Gastrocnemius medialis (tissue), 4 donors: ENCODE results near the gene RAX2. TPM values are rescaled to one million over a fixed set of nuclear protein-coding genes. Genes with fewer than 3 reads are reported as not detected.

ENCODE experiments used
- ATAC-seq, 2 donors: fragments of 150-250 bp; one replicate each; pipeline ENCODE4 v1.9.1; 2016
- DNase-seq, 2 donors: peaks; one replicate each; pipeline ENCODE4 v3.0.0-alpha.2; 2019
- H3K27ac ChIP-seq, 4 donors: fragments of 200-600 bp; sonication (generic); 1 replicate in 1 of 4; 2 replicates in 3 of 4; pipeline ENCODE4 v1.5.1; 2016 to 2018; ENCODE audit warnings: mild to moderate bottlenecking in 2 of 4, moderate library complexity in 1 of 4
- H3K27me3 ChIP-seq, 3 donors: fragments of 200-600 bp; sonication (generic) in 2 of 3; 1 replicate in 1 of 3; 2 replicates in 2 of 3; pipeline versions ENCODE4 v1.5.1 to v1.6.0; 2016 to 2019; ENCODE audit warnings: mild to moderate bottlenecking in 1 of 3, moderate library complexity in 1 of 3
- H3K36me3 ChIP-seq, 2 donors: fragments of 200-600 bp; sonication (generic) in 1 of 2; one replicate each; pipeline ENCODE4 v1.5.1; 2017 to 2018
- H3K4me1 ChIP-seq, 2 donors: fragments of 200-600 bp; sonication (generic) in 1 of 2; one replicate each; pipeline ENCODE4 v1.5.1; 2016 to 2017; ENCODE audit warnings: mild to moderate bottlenecking in 2 of 2
- H3K4me3 ChIP-seq, 4 donors: fragments of 200-600 bp; sonication (generic) in 3 of 4; 1 replicate in 1 of 4; 2 replicates in 3 of 4; pipeline ENCODE4 v1.5.1; 2016 to 2019; ENCODE audit warnings: mild to moderate bottlenecking in 2 of 4
- H3K9me3 ChIP-seq, 3 donors: fragments of 200-600 bp; sonication (generic) in 2 of 3; 1 replicate in 1 of 3; 2 replicates in 2 of 3; pipeline ENCODE4 v1.5.1; 2016 to 2019
- CTCF ChIP-seq, 5 experiments: fragments of 450-650 bp in 3 of 5; fragments of 200-600 bp in 2 of 5; sonication (generic) in 2 of 5; IDR thresholded peaks in 4 of 5; conservative IDR thresholded peaks in 1 of 5; 1 replicate in 4 of 5; 2 replicates in 1 of 5; pipeline ENCODE4 v1.5.1; 2016 to 2019; ENCODE audit warnings: antibody characterized with exemption in 5 of 5, mild to moderate bottlenecking in 3 of 5, moderate library complexity in 3 of 5
- POLR2A ChIP-seq, 2 donors: fragments of 450-650 bp; IDR thresholded peaks; one replicate each; pipeline ENCODE4 v1.6.1; 2017; ENCODE audit warnings: antibody characterized with exemption in 2 of 2, mild to moderate bottlenecking in 2 of 2, moderate library complexity in 2 of 2
- in situ Hi-C, 4 donors: fragments of 200-750 bp; cut with MboI; loops; one replicate each; pipeline versions ENCODE4 v1.15.0 to v1.8.0; 2017; ENCODE audit warnings: low sequenced_read_pairs in 4 of 4
- intact Hi-C: fragments of 100-400 bp; cut with DNase I; formaldehyde crosslinking; loops from one replicate; pipeline ENCODE4 v1.15.1; 2023; ENCODE audit warnings: low total_unique reads
- total RNA-seq, 4 donors: library from RNA; depleted of rRNA; stranded (reverse); fragments of >200 nt; gene quantifications; one replicate each; pipeline versions ENCODE4 v1.1.0 to v1.2.3, GENCODE V29; 2016

The RAX2 gene
- total RNA-seq, 4 donors from 2014 or later, result not detected

GRCh38 chr19:3790209-3790734, 18.2 kb upstream of the RAX2 start:
- Histone ChIP-seq H3K27me3 (peaks cover 13 to 23% (median 21%) of the 10 kb centered on the region in 3 donors), H3K27ac (no peak overlapping the region), H3K36me3 (no peaks in the 10 kb centered on the region), H3K9me3 (no peaks in the 10 kb centered on the region), H3K4me1 (no peaks in the 10 kb centered on the region), H3K4me3 (no peak overlapping the region)
- ATAC-seq (no peak), DNase-seq (no peak)
- in situ Hi-C loops, result no loop called here
- intact Hi-C loops, result no loop called here
- TF ChIP-seq POLR2A (IDR thresholded peaks at IDR 0.05), result no peak
- TF ChIP-seq CTCF (IDR thresholded peaks at IDR 0.05 in 4 of 5, conservative IDR thresholded peaks at IDR 0.05 in 1 of 5), result no peak

- H3K27ac ChIP-seq, result no peak overlapping the region
- peaks cover 22 to 33% (median 30%) of the 10 kb centered on the region in 3 donors for H3K27me3 ChIP-seq
- H3K9me3 ChIP-seq, result no peaks in the 10 kb centered on the region
- H3K36me3 ChIP-seq, result no peaks in the 10 kb centered on the region
- H3K4me1 ChIP-seq, result no peaks in the 10 kb centered on the region
- intact Hi-C loops, result no loop called here
- TF ChIP-seq CTCF (IDR thresholded peaks at IDR 0.05 in 4 of 5, conservative IDR thresholded peaks at IDR 0.05 in 1 of 5), result no peak
- TF ChIP-seq POLR2A (IDR thresholded peaks at IDR 0.05), result no peak
- DNase-seq, result no peak
- in situ Hi-C loops, result no loop called here
- ATAC-seq, result no peak
- H3K4me3 ChIP-seq, result no peak overlapping the region
Observed at GRCh38 chr19:3788996-3789778, 17.2 kb upstream of the RAX2 start.

- no peak within 1 kb of the TSS for H3K4me3 ChIP-seq
- TF ChIP-seq POLR2A (IDR thresholded peaks at IDR 0.05), result no peak
- TF ChIP-seq CTCF (IDR thresholded peaks at IDR 0.05 in 4 of 5, conservative IDR thresholded peaks at IDR 0.05 in 1 of 5), result no peak
Observed at GRCh38 chr19:3785938-3786824, 14.2 kb upstream of the RAX2 start, which contains the start of gene MATK. TSS of gene MATK (minus strand) at chr19:3786381. CDS start at chr19:3785135, 1,246 bp downstream.

GRCh38 chr19:3785451-3785937, 13.5 kb upstream of the RAX2 start:
- ATAC-seq (no peak), DNase-seq (no peak)
- in situ Hi-C loops, result no loop called here
- H3K4me3 ChIP-seq, result no peak overlapping the region
- no peak overlapping the region for H3K27ac ChIP-seq
- TF ChIP-seq CTCF (IDR thresholded peaks at IDR 0.05 in 4 of 5, conservative IDR thresholded peaks at IDR 0.05 in 1 of 5) (no peak), POLR2A (IDR thresholded peaks at IDR 0.05) (no peak)
- peaks cover 33 to 46% (median 45%) of the 10 kb centered on the region in 3 donors for H3K27me3 ChIP-seq
- intact Hi-C loops, result no loop called here
- no peaks in the 10 kb centered on the region for H3K36me3 ChIP-seq
- H3K9me3 ChIP-seq, result peaks cover 0 to 19% (median 3%) of the 10 kb centered on the region in 3 donors
- H3K4me1 ChIP-seq, result no peaks in the 10 kb centered on the region

More at GRCh38 chr19:3785938-3786824, 14.2 kb upstream of the RAX2 start, which contains the start of gene MATK:
- ATAC-seq (no peak), DNase-seq (no peak)
- Histone ChIP-seq H3K4me1 (no peaks in the 10 kb centered on the region), H3K27me3 (peaks cover 33 to 49% (median 48%) of the 10 kb centered on the region in 3 donors), H3K27ac (no peak within 1 kb of the TSS), H3K9me3 (peaks cover 0 to 13% (median 3%) of the 10 kb centered on the region in 3 donors), H3K36me3 (no peaks in the 10 kb centered on the region)
- in situ Hi-C loops (no loop called here), intact Hi-C loops (no loop called here)
